Activated naive CD4-positive, alpha-beta T cell treated with anti-CD3 and anti-CD28 coated beads, Interleukin-2, amount 10 ng/mL, durations not matched to agents 7 days and 5 days (primary cell): ENCODE measurements around the gene E2F3.

Experiments used
- CTCF ChIA-PET: fragments of 350-600 bp; sonication (Branson Sonifier 250); formaldehyde crosslinking; loops from one replicate; lab custom pipeline; 2021; ENCODE audit warnings: antibody characterized with exemption; lab: Charles Lee
- DNase-seq: peaks from one replicate; pipeline ENCODE4 v3.0.0-alpha.2; 2020
- H3K27ac Mint-ChIP-seq: one replicate; pipeline ENCODE4 v1.8.0; 2021; ENCODE audit warnings: mild to moderate bottlenecking, moderate library complexity, mixed read lengths
- H3K27me3 Mint-ChIP-seq: one replicate; pipeline ENCODE4 v1.8.0; 2021; ENCODE audit warnings: mild to moderate bottlenecking, mixed read lengths
- H3K36me3 Mint-ChIP-seq: one replicate; pipeline ENCODE4 v1.8.0; 2021; ENCODE audit warnings: mixed read lengths
- H3K4me1 Mint-ChIP-seq: one replicate; pipeline ENCODE4 v1.8.0; 2021; ENCODE audit warnings: mixed read lengths
- H3K4me3 Mint-ChIP-seq: one replicate; pipeline ENCODE4 v1.8.0; 2021; ENCODE audit warnings: mild to moderate bottlenecking, moderate library complexity, mixed read lengths
- H3K9me3 Mint-ChIP-seq: one replicate; pipeline ENCODE4 v1.8.0; 2021; ENCODE audit warnings: mixed read lengths

E2F3 gene

GRCh38 chr6:20409427-20409971, 7.8 kb downstream of the E2F3 start:
- CTCF ChIA-PET = interaction anchor here (1.0 kb wide), 2 partner anchors 95 to 118 kb away, joined by 3 to 4 read pairs; no protein-coding TSS in a partner anchor
- peak overlapping the region; percentile 84 for H3K27ac Mint-ChIP-seq
- H3K4me1 Mint-ChIP-seq = peaks cover 76% of the 10 kb centered on the region
- peaks cover 55% of the 10 kb centered on the region for H3K36me3 Mint-ChIP-seq
- DNase-seq = no peak
- no peaks in the 10 kb centered on the region for H3K9me3 Mint-ChIP-seq
- peak overlapping the region; percentile 18 for H3K4me3 Mint-ChIP-seq
- no peaks in the 10 kb centered on the region for H3K27me3 Mint-ChIP-seq

- Mint-ChIP-seq H3K27ac (no peak overlapping the region), H3K4me3 (no peak overlapping the region), H3K27me3 (no peaks in the 10 kb centered on the region), H3K4me1 (peaks cover 79% of the 10 kb centered on the region), H3K9me3 (no peaks in the 10 kb centered on the region), H3K36me3 (peaks cover 49% of the 10 kb centered on the region)
- CTCF ChIA-PET = interaction anchor here (1.2 kb wide), 1 partner anchor 116 kb away, joined by 7 read pairs; no protein-coding TSS in a partner anchor
- no peak for DNase-seq
Measured at GRCh38 chr6:20411544-20411943, 9.9 kb downstream of the E2F3 start.

GRCh38 chr6:20411953-20412681, 10.4 kb downstream of the E2F3 start:
- DNase-seq = no peak
- Mint-ChIP-seq H3K4me1 (peaks cover 79% of the 10 kb centered on the region), H3K4me3 (no peak overlapping the region), H3K9me3 (no peaks in the 10 kb centered on the region), H3K27me3 (no peaks in the 10 kb centered on the region), H3K36me3 (peaks cover 45% of the 10 kb centered on the region), H3K27ac (no peak overlapping the region)
- CTCF ChIA-PET = interaction anchor here (1.2 kb wide), 1 partner anchor 116 kb away, joined by 7 read pairs; no protein-coding TSS in a partner anchor

- no peaks in the 10 kb centered on the region for H3K27me3 Mint-ChIP-seq
- H3K27ac Mint-ChIP-seq = no peak overlapping the region
- H3K9me3 Mint-ChIP-seq = no peaks in the 10 kb centered on the region
- no peak for DNase-seq
- peaks cover 43% of the 10 kb centered on the region for H3K36me3 Mint-ChIP-seq
- peaks cover 76% of the 10 kb centered on the region for H3K4me1 Mint-ChIP-seq
- CTCF ChIA-PET = no interaction called here
- no peak overlapping the region for H3K4me3 Mint-ChIP-seq
Measured at GRCh38 chr6:20412682-20413073, 11.0 kb downstream of the E2F3 start.

- Mint-ChIP-seq H3K27me3 (no peaks in the 10 kb centered on the region), H3K9me3 (no peaks in the 10 kb centered on the region), H3K4me3 (no peak overlapping the region), H3K27ac (no peak overlapping the region), H3K4me1 (peaks cover 75% of the 10 kb centered on the region), H3K36me3 (peaks cover 43% of the 10 kb centered on the region)
- CTCF ChIA-PET = interaction anchor here (1.4 kb wide), 1 partner anchor 9 kb away, joined by 6 read pairs; no protein-coding TSS in a partner anchor
- no peak for DNase-seq
Measured at GRCh38 chr6:20413826-20414225, 12.1 kb downstream of the E2F3 start.

- Mint-ChIP-seq H3K4me3 (no peak overlapping the region), H3K4me1 (peaks cover 69% of the 10 kb centered on the region), H3K9me3 (no peaks in the 10 kb centered on the region), H3K27me3 (no peaks in the 10 kb centered on the region), H3K27ac (peak overlapping the region; percentile 71), H3K36me3 (peaks cover 41% of the 10 kb centered on the region)
- DNase-seq = no peak
- CTCF ChIA-PET = interaction anchor here (1.4 kb wide), 1 partner anchor 10 kb away, joined by 6 read pairs; no protein-coding TSS in a partner anchor
Measured at GRCh38 chr6:20414711-20415110, 13.0 kb downstream of the E2F3 start.

GRCh38 chr6:20415304-20415703, 13.6 kb downstream of the E2F3 start:
- DNase-seq = no peak
- no peak overlapping the region for H3K4me3 Mint-ChIP-seq
- H3K27me3 Mint-ChIP-seq = no peaks in the 10 kb centered on the region
- CTCF ChIA-PET = no interaction called here
- peaks cover 42% of the 10 kb centered on the region for H3K36me3 Mint-ChIP-seq
- peak overlapping the region; percentile 2 for H3K27ac Mint-ChIP-seq
- no peaks in the 10 kb centered on the region for H3K9me3 Mint-ChIP-seq
- H3K4me1 Mint-ChIP-seq = peaks cover 63% of the 10 kb centered on the region

GRCh38 chr6:20415712-20416454, 14.2 kb downstream of the E2F3 start:
- no peaks in the 10 kb centered on the region for H3K27me3 Mint-ChIP-seq

GRCh38 chr6:20416567-20417345, 15.1 kb downstream of the E2F3 start:
- Mint-ChIP-seq H3K27me3 (no peaks in the 10 kb centered on the region), H3K36me3 (peaks cover 39% of the 10 kb centered on the region), H3K4me3 (no peak overlapping the region), H3K9me3 (no peaks in the 10 kb centered on the region), H3K4me1 (peaks cover 49% of the 10 kb centered on the region), H3K27ac (no peak overlapping the region)
- DNase-seq = no peak
- CTCF ChIA-PET = interaction anchor here (1.2 kb wide), 1 partner anchor 111 kb away, joined by 3 read pairs; no protein-coding TSS in a partner anchor

More at GRCh38 chr6:20415712-20416454, 14.2 kb downstream of the E2F3 start:
- H3K27ac Mint-ChIP-seq = peak overlapping the region; percentile 77
- CTCF ChIA-PET = no interaction called here
- DNase-seq = no peak
- peaks cover 58% of the 10 kb centered on the region for H3K4me1 Mint-ChIP-seq
- peaks cover 39% of the 10 kb centered on the region for H3K36me3 Mint-ChIP-seq
- H3K9me3 Mint-ChIP-seq = no peaks in the 10 kb centered on the region
- no peak overlapping the region for H3K4me3 Mint-ChIP-seq

GRCh38 chr6:20417819-20418218, 16.1 kb downstream of the E2F3 start:
- Mint-ChIP-seq H3K27ac (peak overlapping the region; percentile 70), H3K36me3 (peaks cover 40% of the 10 kb centered on the region), H3K4me3 (no peak overlapping the region), H3K9me3 (no peaks in the 10 kb centered on the region), H3K4me1 (peaks cover 50% of the 10 kb centered on the region), H3K27me3 (no peaks in the 10 kb centered on the region)
- DNase-seq = no peak
- CTCF ChIA-PET = interaction anchor here (1.2 kb wide), 1 partner anchor 110 kb away, joined by 3 read pairs; no protein-coding TSS in a partner anchor

GRCh38 chr6:20426177-20427082, 24.8 kb downstream of the E2F3 start:
- no peaks in the 10 kb centered on the region for H3K9me3 Mint-ChIP-seq
- no peak for DNase-seq
- H3K36me3 Mint-ChIP-seq = peaks cover 51% of the 10 kb centered on the region
- no peak overlapping the region for H3K27ac Mint-ChIP-seq
- H3K4me1 Mint-ChIP-seq = peaks cover 20% of the 10 kb centered on the region
- no peak overlapping the region for H3K4me3 Mint-ChIP-seq
- CTCF ChIA-PET = interaction anchor here (1.2 to 2.2 kb wide), 2 partner anchors 22 to 134 kb away, joined by 3 to 7 read pairs; no protein-coding TSS in a partner anchor
- H3K27me3 Mint-ChIP-seq = no peaks in the 10 kb centered on the region

- no peak overlapping the region for H3K27ac Mint-ChIP-seq
- peaks cover 54% of the 10 kb centered on the region for H3K36me3 Mint-ChIP-seq
- peaks cover 19% of the 10 kb centered on the region for H3K4me1 Mint-ChIP-seq
- no peak for DNase-seq
- CTCF ChIA-PET = interaction anchor here (2.2 kb wide), 1 partner anchor 23 kb away, joined by 7 read pairs; no protein-coding TSS in a partner anchor
- no peaks in the 10 kb centered on the region for H3K9me3 Mint-ChIP-seq
- H3K27me3 Mint-ChIP-seq = no peaks in the 10 kb centered on the region
- no peak overlapping the region for H3K4me3 Mint-ChIP-seq
Measured at GRCh38 chr6:20427856-20428255, 26.2 kb downstream of the E2F3 start.

- H3K27me3 Mint-ChIP-seq = no peaks in the 10 kb centered on the region
- no peak for DNase-seq
- H3K4me1 Mint-ChIP-seq = peaks cover 2% of the 10 kb centered on the region
- peaks cover 64% of the 10 kb centered on the region for H3K36me3 Mint-ChIP-seq
- CTCF ChIA-PET = no interaction called here
- H3K27ac Mint-ChIP-seq = no peak overlapping the region
- H3K4me3 Mint-ChIP-seq = no peak overlapping the region
- H3K9me3 Mint-ChIP-seq = no peaks in the 10 kb centered on the region
Measured at GRCh38 chr6:20432692-20433091, 31.0 kb downstream of the E2F3 start.
